Endothelial cell of umbilical vein (primary cell): Measurements from ENCODE around the gene CXXC5. TPM values are rescaled to one million over a fixed set of nuclear protein-coding genes. Genes with fewer than 3 reads are reported as not detected.

Source experiments
- BruUV-seq: library from RNA; stranded (reverse); fragments of 400-500 nt; replicated peaks from 2 replicates; lab custom pipeline; 2021; lab: Mats Ljungman, UMichigan
- CTCF ChIA-PET: fragments of 300-600, 350-600 bp; sonication (Branson Sonifier 250); formaldehyde crosslinking; loops from one replicate; lab custom pipeline; 2021; ENCODE audit warnings: antibody characterized with exemption, inconsistent platforms; lab: Charles Lee
- POLR2A ChIA-PET: fragments of 300-600, 350-600 bp; sonication (Branson Sonifier 250); formaldehyde crosslinking; loops from one replicate; lab custom pipeline; 2021; ENCODE audit warnings: antibody characterized with exemption, inconsistent platforms; lab: Charles Lee
- DNase-seq: peaks from one replicate; pipeline ENCODE4 v3.0.0-alpha.2; 2011; ENCODE audit warnings: low read depth, low spot score
- FAIRE-seq: peaks from 2 replicates; lab custom pipeline; 2011; peaks lifted over from hg19 to GRCh38; lab: Jason Lieb, UNC
- H2AFZ ChIP-seq: 2 replicates; pipeline ENCODE4 v1.6.0; 2012; ENCODE audit warnings: low read depth, low read length, control low read depth, inconsistent platforms
- H3K27ac ChIP-seq: 2 replicates; pipeline ENCODE4 v1.5.1; 2011; ENCODE audit warnings: low read depth, mild to moderate bottlenecking, control low read depth, low read length, moderate library complexity; ENCODE audit not compliant: insufficient read depth
- H3K27me3 ChIP-seq, 2 experiments: 2 replicates each; pipeline versions ENCODE4 v1.6.0 to v1.6.1; 2011; ENCODE audit warnings: low read length in 2 of 2, mixed read lengths in 1 of 2; ENCODE audit not compliant: control insufficient read depth in 2 of 2, insufficient read depth in 2 of 2
- H3K36me3 ChIP-seq, 2 experiments: 2 replicates in 1 of 2; 3 replicates in 1 of 2; pipeline ENCODE4 v1.5.1; 2011; ENCODE audit warnings: low read length in 2 of 2, mild to moderate bottlenecking in 1 of 2, moderate library complexity in 1 of 2; ENCODE audit not compliant: control insufficient read depth in 2 of 2, insufficient read depth in 2 of 2; ENCODE audit errors: extremely low read depth in 1 of 2
- H3K4me1 ChIP-seq: 3 replicates; pipeline ENCODE4 v1.5.1; 2011; ENCODE audit warnings: mild to moderate bottlenecking, low read length; ENCODE audit not compliant: control insufficient read depth, insufficient read depth; ENCODE audit errors: extremely low read depth
- H3K4me2 ChIP-seq: 2 replicates; pipeline ENCODE4 v1.6.1; 2011; ENCODE audit warnings: low read length, control low read depth, mixed read lengths; ENCODE audit not compliant: insufficient read depth
- H3K4me3 ChIP-seq, 3 experiments: fragments of 200-600 bp in 1 of 3; sonication (generic), shearing (Covaris generic) in 1 of 3; replicated peaks in 1 of 3; 2 replicates each; pipeline ENCODE4 v1.5.1; 2011 to 2016; ENCODE audit warnings: control low read depth in 3 of 3, low read length in 3 of 3, mild to moderate bottlenecking in 2 of 3, inconsistent platforms in 1 of 3, low read depth in 1 of 3, moderate library complexity in 1 of 3; ENCODE audit not compliant: insufficient read depth in 1 of 3
- H3K79me2 ChIP-seq: 2 replicates; pipeline ENCODE4 v1.6.0; 2012; ENCODE audit warnings: low read length, inconsistent platforms; ENCODE audit not compliant: control insufficient read depth, insufficient read depth
- H3K9ac ChIP-seq: replicated peaks from 2 replicates; pipeline ENCODE3; 2011; ENCODE audit warnings: low read length, control low read depth; ENCODE audit not compliant: insufficient read depth; ENCODE audit errors: extremely low read depth
- H3K9me1 ChIP-seq: replicated peaks from 3 replicates; pipeline ENCODE4 v1.6.0; 2011; ENCODE audit warnings: mild to moderate bottlenecking, low read length; ENCODE audit not compliant: control insufficient read depth, insufficient read depth; ENCODE audit errors: extremely low read depth
- H3K9me3 ChIP-seq: replicated peaks from 2 replicates; pipeline ENCODE4 v1.5.1; 2012; ENCODE audit warnings: low read length, inconsistent platforms; ENCODE audit not compliant: control insufficient read depth, insufficient read depth
- H4K20me1 ChIP-seq: replicated peaks from 2 replicates; pipeline ENCODE3; 2011; ENCODE audit warnings: mild to moderate bottlenecking, low read length; ENCODE audit not compliant: control insufficient read depth, insufficient read depth; ENCODE audit errors: extremely low read depth
- CTCF ChIP-seq, 2 donors: IDR thresholded peaks; 1 replicate in 1 of 2; 2 replicates in 1 of 2; pipeline ENCODE4 v1.5.1; 2011; ENCODE audit warnings: low read length in 2 of 2, mild to moderate bottlenecking in 2 of 2, moderate library complexity in 2 of 2, control low read depth in 1 of 2, inconsistent platforms in 1 of 2, low read depth in 1 of 2; ENCODE audit not compliant: insufficient read depth in 1 of 2; ENCODE audit errors: extremely low read depth in 1 of 2
- EZH2 ChIP-seq: IDR thresholded peaks from 2 replicates; pipeline ENCODE4 v1.6.1; 2012; ENCODE audit warnings: borderline replicate concordance, low read depth, mild to moderate bottlenecking, moderate library complexity, low read length, inconsistent platforms; ENCODE audit not compliant: severe bottlenecking
- MAX ChIP-seq: IDR thresholded peaks from 2 replicates; pipeline ENCODE4 v1.6.1; 2011; ENCODE audit not compliant: insufficient read depth, insufficient read length
- MYC ChIP-seq: IDR thresholded peaks from one replicate; pipeline ENCODE4 v1.6.1; 2011; ENCODE audit warnings: mild to moderate bottlenecking, low read depth, low read length
- POLR2A ChIP-seq: IDR thresholded peaks from 2 replicates; pipeline ENCODE4 v1.6.1; 2012; ENCODE audit warnings: low read depth, mild to moderate bottlenecking, control low read depth, low read length
- dilution Hi-C: fragments of 300-500 bp; cut with MboI; formaldehyde crosslinking; loops from one replicate; pipeline ENCODE4 v1.15.0; 2019; ENCODE audit warnings: low sequenced_read_pairs; ENCODE audit not compliant: extremely low pct_ligation_motif_present
- intact Hi-C: fragments of 100-400 bp; cut with micrococcal nuclease; formaldehyde crosslinking; loops from one replicate; pipeline ENCODE4 v1.10.0; 2022
- polyA plus RNA-seq, 4 experiments: library from polyadenylated mRNA; depleted of rRNA in 3 of 4; stranded (reverse) in 3 of 4; unstranded in 1 of 4; fragments of >200 nt; gene quantifications; 2 replicates each; pipeline versions ENCODE4 v1.2.1 to v1.2.3, GENCODE V29; 2011 to 2012; ENCODE audit warnings: missing spikeins in 1 of 4
- total RNA-seq: library from RNA; stranded (reverse); gene quantifications from 2 replicates; pipeline ENCODE4 v1.2.3, GENCODE V29; 2021

The CXXC5 gene
- total and polyA plus RNA-seq, 2 donors (not counting 3 experiments of a cell fraction or from before 2014, with no cell fraction given), result 2.7 to 5.5 TPM

GRCh38 chr5:139710319-139711066 is 62.3 kb downstream of the CXXC5 start:
- no peak for FAIRE-seq
- POLR2A ChIA-PET, result interaction anchor here (0.7 kb wide), 1 partner anchor 20 kb away, joined by 4 read pairs; no protein-coding TSS in a partner anchor
- TF ChIP-seq MAX (peak; percentile 48), POLR2A (no peak)
- Histone ChIP-seq H3K27ac (no peak overlapping the region), H2AFZ (peak overlapping the region; percentile 8), H3K36me3 (no peaks in the 10 kb centered on the region), H3K27me3 (peaks cover 11 to 13% of the 10 kb centered on the region in 2 experiments), H3K9ac (no peak overlapping the region), H3K4me1 (peaks cover 7% of the 10 kb centered on the region), H3K9me1 (no peaks in the 10 kb centered on the region), H4K20me1 (no peaks in the 10 kb centered on the region), H3K79me2 (no peaks in the 10 kb centered on the region), H3K4me2 (peak overlapping the region; percentile 40), H3K4me3 (peak overlapping the region in 1 of 3 experiments; percentile 20), H3K9me3 (no peaks in the 10 kb centered on the region)
- DNase-seq, result no peak
- CTCF ChIA-PET, result interaction anchor here (0.5 to 3.0 kb wide), 19 partner anchors 8 to 1461 kb away, joined by 3 to 27 read pairs (median 4); partner anchors contain the start of gene CXXC5
- BruUV-seq, result no TSS peak
- dilution Hi-C loops (no loop called here), intact Hi-C loops (loop anchor here (2.0 kb wide), 1 partner anchor 36 kb away; no protein-coding TSS in a partner anchor)

GRCh38 chr5:139711067-139711905 is 63.1 kb downstream of the CXXC5 start:
- no peak overlapping the region for H3K9ac ChIP-seq

More at GRCh38 chr5:139711067-139711905, 63.1 kb downstream of the CXXC5 start:
- Histone ChIP-seq H3K36me3 (no peaks in the 10 kb centered on the region), H3K27ac (no peak overlapping the region), H3K27me3 (peaks cover 11 to 13% of the 10 kb centered on the region in 2 experiments), H3K9me1 (no peaks in the 10 kb centered on the region), H3K4me1 (peaks cover 7% of the 10 kb centered on the region), H3K79me2 (no peaks in the 10 kb centered on the region), H4K20me1 (no peaks in the 10 kb centered on the region), H2AFZ (peak overlapping the region; percentile 28), H3K4me2 (peak overlapping the region; percentile 48), H3K4me3 (peak overlapping the region in 1 of 3 experiments; percentile 20), H3K9me3 (no peaks in the 10 kb centered on the region)
- dilution Hi-C loops, result no loop called here
- BruUV-seq, result no TSS peak
- ChIA-PET POLR2A (interaction anchor here (0.7 kb wide), 1 partner anchor 21 kb away, joined by 4 read pairs; no protein-coding TSS in a partner anchor), CTCF (interaction anchor here (0.5 to 3.0 kb wide), 17 partner anchors 8 to 1462 kb away, joined by 3 to 27 read pairs (median 4); partner anchors contain the start of gene CXXC5)
- peak in 1 of 2 donors; percentile 12 for TF ChIP-seq CTCF (IDR thresholded peaks at IDR 0.05; ENCODE audit: extremely low read depth in 1 of 2, insufficient read depth in 1 of 2, low read depth in 1 of 2, low read length in 2 of 2)
- TF ChIP-seq MYC, result no peak
- peak; percentile 86 for TF ChIP-seq EZH2
- intact Hi-C loops, result loop anchor here (2.0 kb wide), 1 partner anchor 36 kb away; no protein-coding TSS in a partner anchor
- DNase-seq (no peak), FAIRE-seq (peak; percentile 60)
